SK-N-SH (cell line): ENCODE results near the gene BMAL1. TPM values are rescaled to one million over a fixed set of nuclear protein-coding genes. Genes with fewer than 3 reads are reported as not detected.

Experiments used
- CHD2 ChIP-seq: fragments of 150-350 bp; IDR thresholded peaks from 2 replicates; pipeline ENCODE4 v1.6.1; 2018; ENCODE audit warnings: low read length; ENCODE audit not compliant: partially characterized antibody
- ELF1 ChIP-seq: IDR thresholded peaks from 2 replicates; pipeline ENCODE4 v1.4.0; 2012
- FOSL2 ChIP-seq: IDR thresholded peaks from 2 replicates; pipeline ENCODE4 v1.4.0; 2012; ENCODE audit warnings: low read depth, mild to moderate bottlenecking, moderate library complexity, borderline replicate concordance
- NRF1 ChIP-seq: IDR thresholded peaks from 2 replicates; pipeline ENCODE4 v1.6.1; 2012; ENCODE audit warnings: low read depth, mild to moderate bottlenecking, low read length
- POLR2AphosphoS5 ChIP-seq: IDR thresholded peaks from 2 replicates; pipeline ENCODE4 v1.6.1; 2012; ENCODE audit warnings: low read depth, low read length
- RAD21 ChIP-seq: IDR thresholded peaks from 2 replicates; pipeline ENCODE4 v1.6.1; 2012; ENCODE audit warnings: mild to moderate bottlenecking, low read length
- RCOR1 ChIP-seq: fragments of 150-350 bp; IDR thresholded peaks from 2 replicates; pipeline ENCODE4 v1.6.1; 2017; ENCODE audit warnings: antibody characterized with exemption, low read length
- RXRA ChIP-seq: IDR thresholded peaks from 2 replicates; pipeline ENCODE4 v1.4.0; 2012; ENCODE audit warnings: low read depth, mild to moderate bottlenecking, borderline replicate concordance
- SMC3 ChIP-seq: IDR thresholded peaks from 2 replicates; pipeline ENCODE4 v1.6.1; 2012; ENCODE audit warnings: low read depth, low read length, improper control_type of control experiment
- TCF12 ChIP-seq: IDR thresholded peaks from 2 replicates; pipeline ENCODE4 v1.4.0; 2012
- YY1 ChIP-seq: IDR thresholded peaks from 2 replicates; pipeline ENCODE4 v1.4.0; 2012; ENCODE audit warnings: low read depth, mild to moderate bottlenecking
- polyA plus RNA-seq, 3 experiments: library from polyadenylated mRNA; depleted of rRNA; stranded (reverse); fragments of >200 nt; gene quantifications; 2 replicates each; pipeline ENCODE4 v1.2.3, GENCODE V29; 2012
- TF ChIP-seq, protein P1 (sequence below): IDR thresholded peaks from 2 replicates; pipeline ENCODE4 v1.6.1; 2012; ENCODE audit warnings: mild to moderate bottlenecking, low read depth, low read length, moderate library complexity
- TF ChIP-seq, protein P2 (sequence below): IDR thresholded peaks from 2 replicates; pipeline ENCODE4 v1.4.0; 2012; ENCODE audit warnings: low read depth, borderline replicate concordance

The BMAL1 gene
- polyA plus RNA-seq, 1 of the 3 experiments (the other 2 are of a cell fraction), result 6.5 TPM

DNA sequence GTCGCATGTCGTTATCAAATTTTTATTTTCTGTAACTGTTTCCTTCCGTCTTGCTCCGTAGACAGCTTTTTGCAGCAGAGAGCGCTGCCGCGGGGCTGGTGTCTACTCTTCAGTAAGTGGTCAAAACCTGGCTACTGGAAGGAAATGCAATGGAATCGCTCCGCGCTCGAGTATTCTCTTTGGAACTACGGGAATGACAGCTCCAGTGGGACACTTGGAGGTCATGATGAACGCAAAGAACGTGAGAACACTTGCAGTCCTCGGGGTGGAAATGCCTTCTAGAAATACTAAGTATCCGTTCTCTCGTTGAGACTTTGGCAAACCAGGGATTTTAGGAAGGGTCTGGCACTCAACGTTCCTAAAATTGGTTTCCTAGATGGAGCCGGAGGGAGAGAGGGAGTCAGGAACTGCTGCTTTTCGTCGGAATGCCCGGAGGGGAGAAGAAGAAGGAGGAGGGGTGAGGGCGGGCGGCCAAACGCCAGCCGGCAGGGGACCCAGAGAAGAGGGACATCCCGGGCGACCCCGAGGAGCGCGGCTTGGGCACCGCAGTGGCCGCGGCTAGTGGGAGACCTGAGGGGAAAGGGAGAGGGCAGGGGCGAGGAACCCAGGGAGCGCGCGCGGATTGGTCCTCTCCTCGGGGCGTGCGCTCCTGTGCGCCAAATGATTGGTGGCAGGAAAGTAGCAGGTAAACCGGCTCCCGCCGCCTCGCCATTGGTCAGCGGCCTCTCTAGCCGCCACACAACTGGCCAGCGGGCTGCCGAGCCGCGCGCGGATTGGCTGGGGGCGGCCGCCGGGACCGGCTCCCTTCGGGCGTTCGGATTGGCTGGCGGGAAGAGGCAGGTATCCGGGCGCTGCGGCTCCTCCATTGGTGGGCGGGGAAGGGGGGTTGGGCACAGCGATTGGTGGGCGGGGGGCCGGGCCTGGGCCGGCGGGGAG is 490 bp upstream of the BMAL1 start (continued):
- TF ChIP-seq, protein P1, sequence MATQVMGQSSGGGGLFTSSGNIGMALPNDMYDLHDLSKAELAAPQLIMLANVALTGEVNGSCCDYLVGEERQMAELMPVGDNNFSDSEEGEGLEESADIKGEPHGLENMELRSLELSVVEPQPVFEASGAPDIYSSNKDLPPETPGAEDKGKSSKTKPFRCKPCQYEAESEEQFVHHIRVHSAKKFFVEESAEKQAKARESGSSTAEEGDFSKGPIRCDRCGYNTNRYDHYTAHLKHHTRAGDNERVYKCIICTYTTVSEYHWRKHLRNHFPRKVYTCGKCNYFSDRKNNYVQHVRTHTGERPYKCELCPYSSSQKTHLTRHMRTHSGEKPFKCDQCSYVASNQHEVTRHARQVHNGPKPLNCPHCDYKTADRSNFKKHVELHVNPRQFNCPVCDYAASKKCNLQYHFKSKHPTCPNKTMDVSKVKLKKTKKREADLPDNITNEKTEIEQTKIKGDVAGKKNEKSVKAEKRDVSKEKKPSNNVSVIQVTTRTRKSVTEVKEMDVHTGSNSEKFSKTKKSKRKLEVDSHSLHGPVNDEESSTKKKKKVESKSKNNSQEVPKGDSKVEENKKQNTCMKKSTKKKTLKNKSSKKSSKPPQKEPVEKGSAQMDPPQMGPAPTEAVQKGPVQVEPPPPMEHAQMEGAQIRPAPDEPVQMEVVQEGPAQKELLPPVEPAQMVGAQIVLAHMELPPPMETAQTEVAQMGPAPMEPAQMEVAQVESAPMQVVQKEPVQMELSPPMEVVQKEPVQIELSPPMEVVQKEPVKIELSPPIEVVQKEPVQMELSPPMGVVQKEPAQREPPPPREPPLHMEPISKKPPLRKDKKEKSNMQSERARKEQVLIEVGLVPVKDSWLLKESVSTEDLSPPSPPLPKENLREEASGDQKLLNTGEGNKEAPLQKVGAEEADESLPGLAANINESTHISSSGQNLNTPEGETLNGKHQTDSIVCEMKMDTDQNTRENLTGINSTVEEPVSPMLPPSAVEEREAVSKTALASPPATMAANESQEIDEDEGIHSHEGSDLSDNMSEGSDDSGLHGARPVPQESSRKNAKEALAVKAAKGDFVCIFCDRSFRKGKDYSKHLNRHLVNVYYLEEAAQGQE, result no peak
- TF ChIP-seq RCOR1 (no peak), RAD21 (peak; percentile 17), RXRA (no peak), CHD2 (peak; percentile 94), POLR2AphosphoS5 (0 out of 2 replicates have a peak, but pooled peaks have one; percentile 34), YY1 (no peak), FOSL2 (no peak; the same call in 1 of the 2 replicates), SMC3 (no peak; the same call in 1 of the 2 replicates), TCF12 (no peak), ELF1 (no peak), NRF1 (peak; percentile 29; the same call in 1 of the 2 replicates)
- TF ChIP-seq, protein P2, sequence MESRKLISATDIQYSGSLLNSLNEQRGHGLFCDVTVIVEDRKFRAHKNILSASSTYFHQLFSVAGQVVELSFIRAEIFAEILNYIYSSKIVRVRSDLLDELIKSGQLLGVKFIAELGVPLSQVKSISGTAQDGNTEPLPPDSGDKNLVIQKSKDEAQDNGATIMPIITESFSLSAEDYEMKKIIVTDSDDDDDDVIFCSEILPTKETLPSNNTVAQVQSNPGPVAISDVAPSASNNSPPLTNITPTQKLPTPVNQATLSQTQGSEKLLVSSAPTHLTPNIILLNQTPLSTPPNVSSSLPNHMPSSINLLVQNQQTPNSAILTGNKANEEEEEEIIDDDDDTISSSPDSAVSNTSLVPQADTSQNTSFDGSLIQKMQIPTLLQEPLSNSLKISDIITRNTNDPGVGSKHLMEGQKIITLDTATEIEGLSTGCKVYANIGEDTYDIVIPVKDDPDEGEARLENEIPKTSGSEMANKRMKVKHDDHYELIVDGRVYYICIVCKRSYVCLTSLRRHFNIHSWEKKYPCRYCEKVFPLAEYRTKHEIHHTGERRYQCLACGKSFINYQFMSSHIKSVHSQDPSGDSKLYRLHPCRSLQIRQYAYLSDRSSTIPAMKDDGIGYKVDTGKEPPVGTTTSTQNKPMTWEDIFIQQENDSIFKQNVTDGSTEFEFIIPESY, result no peak
